ENCODE measurements around the gene WNT6. TPM values are rescaled to one million over a fixed set of nuclear protein-coding genes. Genes with fewer than 3 reads are reported as not detected.

The WNT6 gene
- total and polyA plus RNA-seq, 4 donors: 0.08 to 0.54 (median 0.28) TPM

GRCh38 chr2:218829868-218830451 lies 29.6 kb upstream of the WNT6 start:
- H3K4me3 ChIP-seq: no peak overlapping the region
- WGBS, 2 donors: 82 to 84% methylated on average over 17 of the region's 17 CpGs
- H3K4me1 ChIP-seq (ENCODE audit: control insufficient read depth in 5 of 5, insufficient read depth in 5 of 5, low read length in 5 of 5): peaks cover 0 to 7% (median 0%) of the 10 kb centered on the region in 5 donors
- H3K36me3 ChIP-seq (ENCODE audit: control insufficient read depth in 4 of 4, insufficient read depth in 4 of 4, low read length in 4 of 4): no peaks in the 10 kb centered on the region
- ATAC-seq (ENCODE audit: insufficient read depth, low FRiP score) (no peak), DNase-seq (no peak)
- H3K9me3 ChIP-seq (ENCODE audit: control insufficient read depth in 4 of 4, insufficient read depth in 3 of 4, low read length in 3 of 4): no peaks in the 10 kb centered on the region
- no peak overlapping the region for H3K27ac ChIP-seq (ENCODE audit: low read depth in 1 of 2, low read length in 1 of 2)
- no peak for TF ChIP-seq CTCF (IDR thresholded peaks at IDR 0.05; ENCODE audit: control extremely low read depth, extremely low read depth)
- H3K9ac ChIP-seq (ENCODE audit: insufficient read depth in 1 of 2, low read length in 2 of 2): no peak overlapping the region
- peaks cover 0 to 5% (median 0%) of the 10 kb centered on the region in 3 donors for H3K27me3 ChIP-seq (ENCODE audit: control insufficient read depth in 3 of 3, insufficient read depth in 3 of 3, low read length in 2 of 3)

DNA sequence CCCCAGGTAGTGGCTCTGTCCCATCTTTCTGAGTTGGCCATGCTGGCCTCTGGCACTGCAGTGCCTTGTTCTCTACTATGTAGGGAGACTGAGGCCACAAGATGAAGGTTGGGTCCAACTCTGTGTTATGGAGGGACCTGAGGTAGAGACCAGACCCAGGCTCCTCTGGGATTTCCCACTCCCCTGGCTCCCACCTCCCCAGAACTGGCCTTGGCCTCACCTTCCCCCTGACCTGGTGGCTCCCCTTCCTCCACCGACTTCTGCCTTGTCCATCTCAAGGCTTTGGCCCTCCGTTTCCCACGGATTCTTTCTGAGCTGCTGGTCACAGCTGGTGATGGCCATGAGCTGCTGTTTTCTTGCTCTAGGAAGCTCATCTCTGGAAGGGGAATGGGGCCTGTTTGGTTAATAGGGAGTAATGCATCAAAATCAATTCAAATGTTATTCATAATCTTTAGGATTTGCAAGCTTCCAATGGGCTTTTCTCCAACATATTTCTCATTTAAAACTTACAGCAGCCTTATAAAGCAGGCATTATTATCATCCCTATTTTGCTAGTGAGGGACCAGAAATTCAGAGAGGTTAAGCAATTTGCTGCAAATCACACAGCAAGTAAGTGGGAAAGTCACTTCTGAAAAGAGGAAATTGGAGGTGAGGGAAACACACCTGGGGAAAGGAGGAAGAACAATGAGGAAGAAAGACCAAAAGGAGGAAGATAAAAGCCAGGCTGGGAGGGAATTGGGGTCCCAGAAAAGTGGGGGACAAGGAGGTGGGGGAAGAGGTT lies 28.9 kb upstream of the WNT6 start:
- 88% methylated on average over 3 of the region's 3 CpGs for WGBS, 2 donors
- H3K27ac ChIP-seq (ENCODE audit: low read depth in 1 of 2, low read length in 1 of 2): no peak overlapping the region
- ATAC-seq (ENCODE audit: insufficient read depth, low FRiP score): no peak

GRCh38 chr2:218831378-218831990 lies 28.1 kb upstream of the WNT6 start, which contains the start of gene PRKAG3:
TSS of gene PRKAG3 (minus strand) at chr2:218831803.
- H3K9me3 ChIP-seq (ENCODE audit: control insufficient read depth in 4 of 4, insufficient read depth in 3 of 4, low read length in 3 of 4): no peaks in the 10 kb centered on the region
- TF ChIP-seq CTCF (IDR thresholded peaks at IDR 0.05; ENCODE audit: control extremely low read depth, extremely low read depth): no peak
- no peaks in the 10 kb centered on the region for H3K36me3 ChIP-seq (ENCODE audit: control insufficient read depth in 4 of 4, insufficient read depth in 4 of 4, low read length in 4 of 4)
- H3K27me3 ChIP-seq (ENCODE audit: control insufficient read depth in 3 of 3, insufficient read depth in 3 of 3, low read length in 2 of 3): peaks cover 0 to 5% (median 5%) of the 10 kb centered on the region in 3 donors
- peaks cover 0 to 7% (median 0%) of the 10 kb centered on the region in 5 donors for H3K4me1 ChIP-seq (ENCODE audit: control insufficient read depth in 5 of 5, insufficient read depth in 5 of 5, low read length in 5 of 5)
- 82 to 87% methylated on average over 18 of the region's 18 CpGs for WGBS, 2 donors
- H3K4me3 ChIP-seq: no peak within 1 kb of the TSS
- DNase-seq: no peak
- H3K9ac ChIP-seq (ENCODE audit: insufficient read depth in 1 of 2, low read length in 2 of 2): no peak within 1 kb of the TSS
- H3K27ac ChIP-seq (ENCODE audit: low read depth in 1 of 2, low read length in 1 of 2): no peak within 1 kb of the TSS
- no peak for ATAC-seq (ENCODE audit: insufficient read depth, low FRiP score)

More for the DNA sequence above, 28.9 kb upstream of the WNT6 start:
- no peak for DNase-seq
- Histone ChIP-seq H3K9ac (ENCODE audit: insufficient read depth in 1 of 2, low read length in 2 of 2) (no peak overlapping the region), H3K4me1 (ENCODE audit: control insufficient read depth in 5 of 5, insufficient read depth in 5 of 5, low read length in 5 of 5) (peaks cover 0 to 7% (median 0%) of the 10 kb centered on the region in 5 donors), H3K27me3 (ENCODE audit: control insufficient read depth in 3 of 3, insufficient read depth in 3 of 3, low read length in 2 of 3) (peaks cover 0 to 5% (median 5%) of the 10 kb centered on the region in 3 donors), H3K36me3 (ENCODE audit: control insufficient read depth in 4 of 4, insufficient read depth in 4 of 4, low read length in 4 of 4) (no peaks in the 10 kb centered on the region), H3K4me3 (no peak overlapping the region), H3K9me3 (ENCODE audit: control insufficient read depth in 4 of 4, insufficient read depth in 3 of 4, low read length in 3 of 4) (no peaks in the 10 kb centered on the region)
- TF ChIP-seq CTCF (IDR thresholded peaks at IDR 0.05; ENCODE audit: control extremely low read depth, extremely low read depth): no peak
